Duodenal mucosa (tissue), 2 donors: ENCODE results near the gene HOXD13.
A peak's percentile ranks its signal among the peaks of the same experiment; 100 is the strongest.

Experiments
- H3K27ac ChIP-seq: one replicate; pipeline ENCODE4 v1.7.0; 2013; ENCODE audit warnings: low read depth, low read length
- H3K27me3 ChIP-seq, 2 donors: one replicate each; pipeline ENCODE4 v1.7.0; 2013; ENCODE audit warnings: low read length in 2 of 2, control low read depth in 1 of 2; ENCODE audit not compliant: insufficient read depth in 2 of 2, control insufficient read depth in 1 of 2
- H3K36me3 ChIP-seq, 2 donors: one replicate each; pipeline ENCODE4 v1.7.0; 2013; ENCODE audit warnings: low read length in 2 of 2, control low read depth in 1 of 2; ENCODE audit not compliant: insufficient read depth in 2 of 2, control insufficient read depth in 1 of 2
- H3K4me1 ChIP-seq, 2 donors: one replicate each; pipeline ENCODE4 v1.7.0; 2013; ENCODE audit warnings: low read length in 2 of 2, control low read depth in 1 of 2; ENCODE audit not compliant: insufficient read depth in 2 of 2, control insufficient read depth in 1 of 2
- H3K4me3 ChIP-seq, 2 donors: one replicate each; pipeline ENCODE4 v1.7.0; 2013; ENCODE audit warnings: low read length in 2 of 2, low read depth in 1 of 2
- H3K9ac ChIP-seq, 2 donors: one replicate each; pipeline ENCODE4 v1.7.0; 2013; ENCODE audit warnings: low read length in 2 of 2, low read depth in 1 of 2
- H3K9me3 ChIP-seq, 2 donors: one replicate each; pipeline ENCODE4 v1.7.0; 2013; ENCODE audit warnings: low read length in 2 of 2, control low read depth in 1 of 2; ENCODE audit not compliant: control insufficient read depth in 1 of 2

Gene HOXD13

GRCh38 chr2:176092270-176093144 is at the start of gene HOXD13:
Gene HOXD13, plus strand, starts transcription at chr2:176092721. Its CDS starts 170 bp downstream, at chr2:176092891.
- Histone ChIP-seq H3K27ac (no peak within 1 kb of the TSS), H3K4me3 (peak within 1 kb of the TSS in 1 of 2 donors; percentile 44), H3K4me1 (peaks cover 22 to 28% of the 10 kb centered on the region in 2 donors), H3K27me3 (peaks cover 90 to 91% of the 10 kb centered on the region in 2 donors), H3K9me3 (no peaks in the 10 kb centered on the region), H3K36me3 (no peaks in the 10 kb centered on the region), H3K9ac (no peak within 1 kb of the TSS)

DNA sequence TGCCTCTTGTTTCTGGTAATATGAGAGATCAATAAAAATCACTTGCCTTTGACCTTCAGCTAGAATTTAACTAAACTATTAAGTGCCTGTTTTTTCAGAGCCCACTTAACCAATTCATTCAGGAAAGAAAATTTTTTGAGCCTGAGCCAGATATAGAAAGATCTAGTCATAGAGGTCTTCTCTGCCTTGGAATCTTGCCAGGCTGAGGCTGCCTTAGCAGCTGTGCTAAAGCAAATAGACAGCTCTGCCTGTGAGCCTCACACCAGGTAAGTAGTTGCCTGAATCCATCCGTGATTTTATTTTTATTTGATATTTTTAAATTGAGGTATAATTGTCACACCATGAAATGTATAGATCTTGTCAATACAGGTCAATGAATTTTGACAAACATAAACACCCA is 36.1 kb upstream of the HOXD13 start:
- H3K27ac ChIP-seq: no peak overlapping the region

DNA sequence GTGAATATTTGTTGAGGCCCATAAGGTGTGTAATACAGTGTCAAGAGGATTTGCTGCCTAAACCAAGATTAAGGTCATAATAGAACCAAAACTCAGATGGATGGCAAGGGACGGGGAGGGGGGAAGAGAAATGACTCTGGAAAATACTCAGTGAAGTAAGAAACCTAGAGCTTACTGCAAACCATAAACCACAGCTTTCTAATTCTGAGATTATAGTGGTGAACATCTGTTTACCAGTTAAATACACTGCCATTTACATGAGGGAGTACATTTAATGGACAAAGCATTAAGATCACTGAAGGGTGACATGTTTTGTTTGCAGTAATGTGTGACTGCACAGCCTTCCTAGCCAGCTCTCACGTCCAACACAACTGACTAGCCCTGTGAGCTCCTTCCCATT is 28.6 kb upstream of the HOXD13 start:
- Histone ChIP-seq H3K9ac (no peak overlapping the region), H3K4me3 (no peak overlapping the region), H3K27ac (no peak overlapping the region), H3K9me3 (no peaks in the 10 kb centered on the region), H3K4me1 (peaks cover 15 to 17% of the 10 kb centered on the region in 2 donors), H3K27me3 (peaks cover 49 to 65% of the 10 kb centered on the region in 2 donors), H3K36me3 (no peaks in the 10 kb centered on the region)

More for the DNA sequence above, 36.1 kb upstream of the HOXD13 start:
- H3K4me1 ChIP-seq: no peaks in the 10 kb centered on the region
- no peaks in the 10 kb centered on the region for H3K9me3 ChIP-seq
- no peak overlapping the region for H3K4me3 ChIP-seq
- H3K36me3 ChIP-seq: no peaks in the 10 kb centered on the region
- H3K27me3 ChIP-seq: peaks cover 5 to 12% of the 10 kb centered on the region in 2 donors
- no peak overlapping the region for H3K9ac ChIP-seq

DNA sequence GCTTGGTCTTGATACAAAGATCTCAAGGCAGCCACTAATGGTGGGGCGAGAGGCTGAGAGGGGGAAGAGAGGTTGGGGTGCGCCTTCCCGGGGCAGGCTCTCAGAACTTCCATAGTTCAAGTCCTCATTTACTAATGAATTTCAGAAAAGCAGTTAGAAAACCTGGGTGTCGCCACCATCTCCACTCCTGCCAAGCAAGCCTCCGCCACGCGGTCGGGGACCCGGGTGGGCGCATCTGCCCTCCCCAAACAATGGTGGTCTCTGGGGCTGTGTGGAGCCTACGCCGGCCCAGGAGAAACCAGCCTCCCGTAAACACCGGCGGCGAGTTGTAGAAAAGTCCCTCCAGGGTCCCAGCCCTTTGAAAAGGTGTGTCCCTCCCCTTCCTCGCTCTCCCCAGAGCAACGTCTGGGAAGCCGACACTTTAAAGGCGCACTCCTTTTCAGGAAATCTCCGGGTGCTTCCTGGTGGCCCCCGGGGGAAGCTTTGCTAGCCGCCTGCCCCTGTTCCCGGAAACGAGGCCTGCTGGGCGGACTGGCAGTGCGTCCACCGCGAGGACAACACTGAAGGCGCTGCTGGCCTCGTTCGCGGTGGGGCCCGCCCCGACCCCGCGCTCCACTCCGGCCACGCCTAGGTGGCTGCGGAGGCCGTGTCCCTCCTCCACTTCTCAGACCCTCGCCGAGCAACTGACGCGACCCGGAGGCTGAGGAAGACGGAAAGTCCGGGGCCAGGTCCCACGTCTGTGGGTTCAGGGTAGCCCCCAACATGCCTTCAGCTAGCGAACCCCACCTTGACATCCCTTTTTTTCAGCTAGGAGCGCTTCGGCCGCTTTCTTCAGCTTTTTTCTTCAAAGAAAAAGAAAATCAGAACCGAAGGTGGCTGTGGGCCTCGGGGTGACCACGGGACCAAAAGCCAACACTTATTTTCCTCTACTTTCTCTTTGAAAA is 25.6 kb upstream of the HOXD13 start:
- Histone ChIP-seq H3K4me3 (peak overlapping the region; percentile 57 to 58), H3K9ac (no peak overlapping the region), H3K27me3 (peaks cover 72 to 81% of the 10 kb centered on the region in 2 donors), H3K9me3 (no peaks in the 10 kb centered on the region), H3K36me3 (no peaks in the 10 kb centered on the region), H3K27ac (no peak overlapping the region), H3K4me1 (peaks cover 15 to 17% of the 10 kb centered on the region in 2 donors)

- Histone ChIP-seq H3K27ac (no peak overlapping the region), H3K4me1 (peaks cover 15 to 17% of the 10 kb centered on the region in 2 donors), H3K9me3 (no peaks in the 10 kb centered on the region), H3K36me3 (no peaks in the 10 kb centered on the region), H3K9ac (no peak overlapping the region), H3K27me3 (peaks cover 76 to 85% of the 10 kb centered on the region in 2 donors), H3K4me3 (peak overlapping the region; percentile 57 to 58)
These were observed 24.7 kb upstream of the HOXD13 start for GRCh38 chr2:176067589-176068418.

GRCh38 chr2:176068419-176068832 is 24.1 kb upstream of the HOXD13 start:
- H3K27me3 ChIP-seq: peaks cover 81 to 91% of the 10 kb centered on the region in 2 donors
- peak overlapping the region in 1 of 2 donors; percentile 9 for H3K4me3 ChIP-seq
- H3K36me3 ChIP-seq: no peaks in the 10 kb centered on the region
- H3K9ac ChIP-seq: no peak overlapping the region
- H3K4me1 ChIP-seq: peaks cover 15 to 17% of the 10 kb centered on the region in 2 donors
- no peaks in the 10 kb centered on the region for H3K9me3 ChIP-seq
- no peak overlapping the region for H3K27ac ChIP-seq

DNA sequence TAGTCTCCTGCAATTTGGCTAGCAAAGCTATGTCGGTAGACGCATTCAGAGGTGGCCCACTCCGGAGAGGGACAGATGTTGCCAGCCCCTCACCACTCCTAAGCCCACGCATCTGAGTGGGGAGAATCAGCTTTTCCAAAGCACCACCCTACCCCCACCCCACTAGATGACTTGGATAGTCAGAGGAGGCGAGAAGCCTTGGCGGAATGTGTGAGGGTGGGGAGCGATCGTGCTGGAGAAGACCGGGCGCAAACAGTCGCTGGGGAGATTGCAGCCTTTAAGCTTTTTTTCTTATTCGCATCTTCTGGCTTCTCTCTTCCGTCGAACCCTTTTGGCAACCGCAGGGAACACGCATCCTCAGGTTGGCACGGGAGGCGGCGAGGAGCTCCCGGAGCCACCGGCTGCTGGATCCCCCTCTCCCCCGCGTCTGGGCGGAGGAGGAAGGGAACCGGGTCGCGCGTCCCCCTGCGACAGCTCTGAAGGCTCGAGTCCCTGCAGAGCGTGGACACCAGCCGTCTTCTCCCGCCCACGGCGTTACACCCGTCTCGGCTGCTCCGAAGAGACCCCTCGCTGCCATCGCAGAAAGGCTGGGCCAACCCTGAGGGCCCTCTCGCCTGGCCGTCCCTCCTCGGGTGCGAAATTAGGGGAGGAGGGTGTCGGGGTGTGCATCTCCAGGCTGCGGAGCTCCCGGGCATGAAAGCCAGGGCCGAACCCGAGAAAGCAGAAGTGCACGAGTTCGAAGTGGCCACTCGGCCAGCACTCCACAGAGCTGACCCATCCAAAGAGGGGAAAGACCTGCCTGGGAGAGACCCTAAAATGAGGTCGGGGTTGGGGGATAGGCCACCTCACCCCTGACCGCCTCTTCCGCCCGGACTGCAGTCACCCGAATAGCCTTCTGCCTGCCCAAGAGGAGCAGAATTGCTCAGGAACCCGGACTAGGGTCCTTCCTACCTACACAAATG is 20.9 kb upstream of the HOXD13 start:
- H3K36me3 ChIP-seq: no peaks in the 10 kb centered on the region
- no peak overlapping the region for H3K9ac ChIP-seq
- peaks cover 97 to 98% of the 10 kb centered on the region in 2 donors for H3K27me3 ChIP-seq
- H3K27ac ChIP-seq: no peak overlapping the region
- no peak overlapping the region for H3K4me3 ChIP-seq
- H3K9me3 ChIP-seq: no peaks in the 10 kb centered on the region
- H3K4me1 ChIP-seq: peaks cover 15 to 17% of the 10 kb centered on the region in 2 donors

GRCh38 chr2:176072292-176072669 is 20.2 kb upstream of the HOXD13 start:
- peaks cover 11 to 17% of the 10 kb centered on the region in 2 donors for H3K4me1 ChIP-seq
- no peak overlapping the region for H3K9ac ChIP-seq
- peaks cover 95 to 98% of the 10 kb centered on the region in 2 donors for H3K27me3 ChIP-seq
- no peak overlapping the region for H3K27ac ChIP-seq
- H3K36me3 ChIP-seq: no peaks in the 10 kb centered on the region
- no peak overlapping the region for H3K4me3 ChIP-seq
- no peaks in the 10 kb centered on the region for H3K9me3 ChIP-seq
